PC-9 (cell line): ENCODE results near the gene ZFP62.

Experiments used
- EZH2 ChIP-seq: fragments of 200-600 bp; sonication (generic); IDR thresholded peaks from 2 replicates; pipeline ENCODE4 v1.8.0; 2017; ENCODE audit warnings: antibody characterized with exemption, low read depth
- TF ChIP-seq, protein P1 (sequence below): fragments of 200-600 bp; sonication (generic); conservative IDR thresholded peaks from 2 replicates; pipeline ENCODE4 v1.6.1; 2017; ENCODE audit warnings: mixed run types, antibody characterized with exemption, mild to moderate bottlenecking, moderate library complexity

DNA sequence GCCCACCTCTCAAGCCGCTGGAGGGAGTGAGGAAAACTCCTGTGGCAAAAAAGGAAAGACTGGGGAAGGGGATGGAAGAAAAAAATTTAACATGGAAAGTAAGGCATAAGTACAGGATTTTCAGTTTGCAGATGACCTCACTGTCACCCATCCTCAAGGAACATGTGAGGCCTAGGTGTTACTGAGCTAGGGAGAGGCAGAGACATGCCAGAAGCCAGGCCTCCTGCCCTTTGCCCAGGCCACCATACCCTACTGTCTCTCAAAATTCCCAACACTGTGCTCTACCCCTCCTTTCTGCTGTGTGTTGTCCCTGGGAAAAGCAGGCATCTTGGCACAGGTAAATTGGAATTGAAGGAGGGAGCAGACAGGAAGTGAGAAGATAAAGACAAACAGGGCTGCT lies 54.0 kb downstream of the ZFP62 start:
- TF ChIP-seq, protein P1, sequence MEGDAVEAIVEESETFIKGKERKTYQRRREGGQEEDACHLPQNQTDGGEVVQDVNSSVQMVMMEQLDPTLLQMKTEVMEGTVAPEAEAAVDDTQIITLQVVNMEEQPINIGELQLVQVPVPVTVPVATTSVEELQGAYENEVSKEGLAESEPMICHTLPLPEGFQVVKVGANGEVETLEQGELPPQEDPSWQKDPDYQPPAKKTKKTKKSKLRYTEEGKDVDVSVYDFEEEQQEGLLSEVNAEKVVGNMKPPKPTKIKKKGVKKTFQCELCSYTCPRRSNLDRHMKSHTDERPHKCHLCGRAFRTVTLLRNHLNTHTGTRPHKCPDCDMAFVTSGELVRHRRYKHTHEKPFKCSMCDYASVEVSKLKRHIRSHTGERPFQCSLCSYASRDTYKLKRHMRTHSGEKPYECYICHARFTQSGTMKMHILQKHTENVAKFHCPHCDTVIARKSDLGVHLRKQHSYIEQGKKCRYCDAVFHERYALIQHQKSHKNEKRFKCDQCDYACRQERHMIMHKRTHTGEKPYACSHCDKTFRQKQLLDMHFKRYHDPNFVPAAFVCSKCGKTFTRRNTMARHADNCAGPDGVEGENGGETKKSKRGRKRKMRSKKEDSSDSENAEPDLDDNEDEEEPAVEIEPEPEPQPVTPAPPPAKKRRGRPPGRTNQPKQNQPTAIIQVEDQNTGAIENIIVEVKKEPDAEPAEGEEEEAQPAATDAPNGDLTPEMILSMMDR = no peak
- no peak for TF ChIP-seq EZH2
